GM12892 (cell line): ENCODE data around the gene QRSL1.

Experiments used
- POLR2A ChIP-seq: IDR thresholded peaks from 2 replicates; pipeline ENCODE4 v1.6.1; 2011; ENCODE audit warnings: low read depth, low read length, control low read depth
- POLR2AphosphoS5 ChIP-seq: IDR thresholded peaks from 2 replicates; pipeline ENCODE4 v1.6.1; 2011; ENCODE audit warnings: low read depth, low read length, control low read depth
- TAF1 ChIP-seq: IDR thresholded peaks from 2 replicates; pipeline ENCODE4 v1.6.1; 2011; ENCODE audit warnings: low read depth, mild to moderate bottlenecking, control low read depth, low read length, borderline replicate concordance

- TF ChIP-seq POLR2A (no peak), TAF1 (no peak), POLR2AphosphoS5 (no peak)
These were observed 38.1 kb upstream of the QRSL1 start for GRCh38 chr6:106591111-106591825.
